ENCODE measurements around the gene ZNF383. TPM values are rescaled to one million over a fixed set of nuclear protein-coding genes. Genes with fewer than 3 reads are reported as not detected.
"Not testable (repeated sequence)": the region's sequence is repeated elsewhere in the genome, so short reads cannot be mapped to it uniquely, and the experiment has no call there.

Gene ZNF383
- polyA plus RNA-seq, 3 donors = 11.4 to 15.6 (median 14.4) TPM

GRCh38 chr19:37284020-37284419 is 66.0 kb downstream of the ZNF383 start:
- DNase-seq (ENCODE audit: extremely low read depth in 1 of 11, low read depth in 9 of 11, low spot score in 4 of 11) = not testable (repeated sequence)

DNA sequence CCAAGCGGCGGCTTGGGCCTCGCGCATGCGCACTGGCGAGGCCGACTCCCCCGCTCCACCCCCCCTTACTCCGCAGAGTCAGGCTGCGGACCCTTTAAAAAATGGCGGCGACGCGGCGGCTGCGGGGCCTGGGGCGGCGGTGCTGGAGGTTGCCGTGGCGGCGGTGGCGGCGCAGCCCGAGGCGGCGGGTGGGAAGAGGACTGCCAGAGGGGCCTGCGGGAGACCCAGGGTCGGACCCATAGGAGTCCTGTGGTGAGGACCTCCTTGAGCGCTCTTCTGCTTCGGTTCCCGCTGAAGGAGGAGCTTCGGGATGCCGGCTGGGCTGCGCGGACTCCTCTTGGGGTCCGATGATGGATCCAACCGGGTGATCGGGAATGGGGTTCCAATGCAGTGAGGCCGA is 71.2 kb downstream of the ZNF383 start:
- not testable (repeated sequence) for DNase-seq (ENCODE audit: extremely low read depth in 1 of 11, low read depth in 9 of 11, low spot score in 4 of 11)

DNA sequence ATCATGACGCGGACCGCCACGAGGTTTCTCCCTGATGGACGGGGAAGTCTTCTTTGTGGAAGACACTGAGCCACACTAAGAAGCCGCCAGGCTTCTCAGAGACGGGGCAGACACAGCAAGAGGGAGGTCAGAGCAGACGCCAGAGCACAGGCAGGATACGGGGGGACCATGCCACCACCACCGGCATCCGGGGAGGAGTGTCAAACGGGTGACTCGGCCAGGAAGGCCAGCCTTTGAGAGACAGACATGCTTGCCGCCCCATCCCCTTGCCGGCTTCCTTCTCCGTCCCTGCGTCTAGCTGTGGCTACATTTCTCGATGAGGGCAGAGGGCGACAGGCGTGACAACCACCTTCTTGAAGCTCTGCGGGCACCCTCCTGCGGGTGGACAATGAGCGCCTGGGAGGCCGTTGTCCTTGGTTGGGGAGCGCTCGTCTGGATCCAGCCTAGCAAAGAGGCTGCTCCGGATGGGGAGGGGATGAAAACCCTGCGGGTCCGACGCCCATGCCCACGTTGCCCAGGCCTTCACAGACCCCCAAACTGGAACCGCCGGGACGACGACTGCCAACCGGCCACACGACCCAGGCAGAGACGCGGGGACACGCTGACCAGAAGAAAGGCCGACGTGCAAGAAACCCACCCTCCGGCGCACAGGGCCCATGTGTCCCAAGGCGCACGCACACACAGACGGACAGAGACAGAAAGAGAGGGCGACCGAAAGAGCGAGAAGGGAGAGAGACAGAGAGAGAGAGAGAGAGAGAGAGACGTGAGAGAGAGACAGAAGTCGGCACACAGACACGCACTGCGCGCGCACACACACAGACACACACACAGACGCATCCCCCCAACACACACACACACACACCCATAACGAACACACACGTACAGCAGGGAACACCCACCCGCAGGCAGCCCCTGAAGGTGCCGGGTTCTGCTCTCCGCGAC is 75.3 kb downstream of the ZNF383 start:
- not testable (repeated sequence) for DNase-seq (ENCODE audit: extremely low read depth in 1 of 11, low read depth in 9 of 11, low spot score in 4 of 11)

- not testable (repeated sequence) for DNase-seq (ENCODE audit: extremely low read depth in 1 of 11, low read depth in 9 of 11, low spot score in 4 of 11)
Measured at GRCh38 chr19:37294246-37294645, 76.2 kb downstream of the ZNF383 start.

Other genes with a start within 250 kb of the ZNF383 start
- gene ZNF420, start 139.8 kb upstream of the ZNF383 start, polyA plus RNA-seq (ENCODE audit: insufficient read length in 3 of 3) = 10 to 100 TPM; 23.4 to 25.4 (median 24.8) TPM
- gene ZNF585A, start 45.5 kb upstream of the ZNF383 start, polyA plus RNA-seq (ENCODE audit: insufficient read length in 3 of 3) = 10 to 100 TPM; 13.6 to 20.2 (median 15.9) TPM
- 10 to 100 TPM; 16.6 to 18.8 (median 16.9) TPM for gene ZNF585B, start 7.7 kb upstream of the ZNF383 start, polyA plus RNA-seq (ENCODE audit: insufficient read length in 3 of 3)
- 1 to 10 TPM; 7.7 to 10.0 (median 9.8) TPM for gene ZNF527, start 152.9 kb downstream of the ZNF383 start, polyA plus RNA-seq (ENCODE audit: insufficient read length in 3 of 3)
- 10 to 100 TPM; 10.5 to 14.6 (median 10.6) TPM for gene ZNF569, start 249.2 kb downstream of the ZNF383 start, polyA plus RNA-seq (ENCODE audit: insufficient read length in 3 of 3)